GM18520 (cell line): ENCODE results near the gene OR5D16.
"Not testable (repeated sequence)": the region's sequence is repeated elsewhere in the genome, so short reads cannot be mapped to it uniquely, and the experiment has no call there.

Source experiments
- ATAC-seq: cut with Tn5 transposase; IDR thresholded peaks from one replicate; pipeline ENCODE4 v1.9.1; 2021; ENCODE audit not compliant: unreplicated experiment

OR5D16 gene

DNA sequence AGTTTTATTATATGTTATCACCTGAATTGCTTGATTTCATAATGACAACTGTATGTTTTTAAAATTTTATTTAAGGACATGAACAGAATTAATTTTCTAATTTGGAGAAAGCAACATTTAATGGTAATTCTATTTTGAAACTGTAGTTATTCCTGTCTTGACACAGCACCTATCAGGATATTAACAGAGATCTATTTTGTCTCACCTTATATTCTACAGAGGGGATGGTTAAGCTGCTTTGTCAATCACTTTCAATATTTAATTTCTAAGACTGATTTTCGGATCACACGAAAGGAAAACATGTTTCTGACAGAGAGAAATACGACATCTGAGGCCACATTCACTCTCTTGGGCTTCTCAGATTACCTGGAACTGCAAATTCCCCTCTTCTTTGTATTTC, at the start of gene OR5D16:
Gene OR5D16 (plus strand): TSS at position 301 of the 400 bp plus-strand sequence. CDS start 0 bp downstream, at position 301.
- no peak for ATAC-seq

GRCh38 chr11:55791606-55792005, 46.9 kb upstream of the OR5D16 start:
- ATAC-seq = no peak

- no peak for ATAC-seq
Measured at GRCh38 chr11:55793321-55793720, 45.2 kb upstream of the OR5D16 start.

GRCh38 chr11:55795256-55795655, 43.3 kb upstream of the OR5D16 start, which contains the start of gene OR5D14:
TSS of gene OR5D14 (plus strand) at chr11:55795556. CDS start at chr11:55795556, 0 bp downstream.
- ATAC-seq = no peak

- ATAC-seq = no peak
Measured at GRCh38 chr11:55806248-55806647, 32.3 kb upstream of the OR5D16 start.

DNA sequence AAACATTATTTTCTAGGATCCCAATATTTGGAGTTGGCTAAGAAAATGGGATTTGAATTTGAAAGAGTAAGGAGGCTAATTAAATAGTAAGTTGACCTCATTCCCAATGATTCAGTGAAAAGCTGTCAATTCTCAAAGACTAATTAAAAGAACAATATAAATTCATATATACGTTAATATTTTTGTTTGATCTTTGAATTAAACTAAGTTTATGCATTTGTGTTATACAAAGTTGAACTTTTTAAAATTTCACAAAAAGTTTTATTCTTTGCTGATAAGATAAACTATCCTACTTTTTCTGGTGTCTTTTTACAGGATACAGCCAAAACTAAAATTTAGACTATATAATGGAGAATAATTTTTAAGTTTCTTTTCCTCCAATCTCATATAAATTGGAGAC, 27.5 kb upstream of the OR5D16 start, which contains the start of gene OR5L1:
Gene OR5L1 (plus strand): TSS at position 301 of the 400 bp plus-strand sequence. CDS start 100 bp downstream, outside the sequence.
- no peak for ATAC-seq

DNA sequence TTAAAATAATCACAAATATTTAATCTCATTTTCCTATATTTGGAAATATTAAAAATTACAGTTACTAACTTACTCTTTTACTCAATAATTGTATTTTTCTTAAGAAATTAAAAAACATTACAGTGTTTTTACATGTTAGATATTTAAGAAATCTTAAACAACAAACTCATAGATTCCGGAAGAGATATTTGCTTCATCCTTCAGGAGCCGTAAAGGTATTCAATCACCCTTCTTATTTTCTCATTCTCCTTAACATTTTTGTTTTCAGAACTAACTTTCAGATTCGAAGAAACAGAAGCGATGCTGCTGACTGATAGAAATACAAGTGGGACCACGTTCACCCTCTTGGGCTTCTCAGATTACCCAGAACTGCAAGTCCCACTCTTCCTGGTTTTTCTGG, 19.2 kb upstream of the OR5D16 start, which contains the start of gene OR5D18:
Gene OR5D18 (plus strand): TSS at position 301 of the 400 bp plus-strand sequence. CDS start 0 bp downstream, at position 301.
- ATAC-seq = no peak

- ATAC-seq = no peak
Measured at GRCh38 chr11:55826919-55827318, 11.6 kb upstream of the OR5D16 start, which contains the start of gene OR5L2. TSS of gene OR5L2 (plus strand) at chr11:55827219. CDS start at chr11:55827219, 0 bp downstream.

DNA sequence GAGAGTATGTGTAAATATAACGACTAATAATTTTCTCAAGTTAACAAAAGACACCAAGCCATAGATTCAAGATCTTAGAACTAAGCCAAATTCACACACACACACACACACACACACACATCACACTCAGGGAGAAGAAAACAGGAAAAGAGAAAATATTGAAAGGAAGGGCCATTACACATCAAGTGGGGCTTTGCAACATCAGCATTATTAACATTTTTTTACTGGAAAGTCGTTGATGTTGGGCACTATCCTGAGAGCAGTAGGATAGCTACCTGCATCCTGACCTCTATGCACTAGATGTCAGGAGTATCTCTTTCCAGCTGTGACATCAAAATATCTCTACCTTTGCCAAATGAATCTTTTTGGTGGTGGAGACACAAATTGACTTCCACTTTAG, 8.9 kb downstream of the OR5D16 start:
- no peak for ATAC-seq

- ATAC-seq = no peak
Measured at GRCh38 chr11:55849037-55849436, 10.5 kb downstream of the OR5D16 start.

- no peak for ATAC-seq
Measured at GRCh38 chr11:55852141-55852540, 13.6 kb downstream of the OR5D16 start.

GRCh38 chr11:55854704-55855103, 16.2 kb downstream of the OR5D16 start:
- ATAC-seq = no peak

GRCh38 chr11:55867354-55867753, 28.8 kb downstream of the OR5D16 start:
- ATAC-seq = not testable (repeated sequence)

DNA sequence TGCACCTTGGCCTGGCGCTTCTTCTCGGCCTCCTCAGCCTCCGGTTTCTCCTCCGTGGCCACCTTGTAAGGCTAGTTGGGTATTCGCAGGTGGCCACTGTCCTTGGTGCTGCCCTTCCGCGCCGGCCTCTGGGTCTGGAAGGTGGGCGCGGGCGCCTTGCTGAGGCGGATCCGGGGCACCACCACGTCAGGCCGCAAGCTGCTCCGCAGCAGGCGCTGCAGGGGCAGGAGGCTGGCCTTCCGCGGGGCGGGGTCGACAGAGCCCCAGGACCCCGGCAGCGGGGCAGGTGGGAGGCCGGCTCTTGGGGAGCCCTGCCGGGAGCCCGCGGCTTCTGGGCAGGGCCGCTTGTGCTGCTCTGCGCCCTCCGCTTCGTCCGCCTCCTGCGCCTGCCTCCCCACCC, 34.2 kb downstream of the OR5D16 start:
- not testable (repeated sequence) for ATAC-seq

GRCh38 chr11:55873146-55873545, 34.6 kb downstream of the OR5D16 start:
- not testable (repeated sequence) for ATAC-seq

DNA sequence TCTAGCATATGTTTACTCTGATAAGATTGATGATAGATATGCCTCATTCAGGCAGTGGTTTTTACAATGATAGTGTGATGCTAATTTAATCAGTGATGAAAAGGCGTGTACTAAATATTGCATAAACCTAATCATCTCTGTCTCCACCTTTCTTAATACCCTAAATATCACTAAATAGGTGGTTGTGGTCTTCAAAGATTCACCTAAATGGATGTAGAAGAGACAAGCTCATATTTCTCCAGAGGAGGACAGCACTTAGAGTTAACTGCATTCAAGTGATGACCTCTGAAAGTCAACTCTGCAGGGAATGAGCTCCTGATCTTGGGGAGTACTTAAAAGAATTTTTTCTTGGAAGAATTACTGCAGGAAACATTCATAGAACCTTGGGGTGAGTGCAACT, 44.4 kb downstream of the OR5D16 start, which contains the start of gene TRIM51:
Gene TRIM51 (plus strand): TSS at position 301 of the 400 bp plus-strand sequence. CDS start 2,132 bp downstream, outside the sequence.
- not testable (repeated sequence) for ATAC-seq

DNA sequence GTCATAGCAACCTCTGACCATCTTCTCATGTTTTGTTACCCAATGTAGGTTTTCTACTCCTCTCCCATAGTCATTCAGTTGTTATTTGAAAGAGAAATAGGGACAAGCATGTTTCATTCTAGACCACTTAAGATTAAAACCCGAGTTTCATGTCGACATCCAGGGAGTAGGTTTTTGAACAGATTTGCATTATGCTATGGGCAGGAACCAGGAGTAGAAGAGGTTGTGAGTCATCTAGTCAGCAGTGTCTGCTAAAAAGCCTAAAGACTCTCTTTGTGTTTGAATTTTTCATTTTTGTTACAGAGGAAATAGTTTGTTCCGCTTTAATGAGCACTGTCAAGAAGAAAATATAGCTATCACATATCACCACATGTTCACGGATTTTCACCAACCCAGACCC, 46.4 kb downstream of the OR5D16 start:
- ATAC-seq = not testable (repeated sequence)

DNA sequence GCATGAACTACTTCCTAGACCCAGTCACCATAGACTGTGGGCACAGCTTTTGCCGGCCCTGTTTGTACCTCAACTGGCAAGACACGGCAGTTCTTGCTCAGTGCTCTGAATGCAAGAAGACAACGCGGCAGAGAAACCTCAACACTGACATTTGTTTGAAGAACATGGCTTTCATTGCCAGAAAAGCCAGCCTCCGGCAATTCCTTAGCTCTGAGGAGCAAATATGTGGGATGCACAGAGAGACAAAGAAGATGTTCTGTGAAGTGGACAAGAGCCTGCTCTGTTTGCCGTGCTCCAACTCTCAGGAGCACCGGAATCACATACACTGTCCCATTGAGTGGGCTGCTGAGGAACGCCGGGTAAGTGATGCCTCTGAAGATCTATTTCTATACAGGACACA, 46.9 kb downstream of the OR5D16 start:
- ATAC-seq = not testable (repeated sequence)
